Astrocyte (in vitro differentiated cells and primary cell): ENCODE results near the gene CENPB.

Experiments
- CTCF ChIP-seq: IDR thresholded peaks from 2 replicates; pipeline ENCODE4 v1.5.1; 2011; ENCODE audit warnings: low read depth, mild to moderate bottlenecking, inconsistent platforms, low read length, moderate library complexity; ENCODE audit not compliant: insufficient read depth
- EZH2 ChIP-seq: IDR thresholded peaks from 2 replicates; pipeline ENCODE4 v1.6.1; 2012; ENCODE audit warnings: mild to moderate bottlenecking, low read length, inconsistent platforms; ENCODE audit not compliant: insufficient read depth

- TF ChIP-seq CTCF (no peak), EZH2 (no peak)
Observed at GRCh38 chr20:3734111-3734843, 52.3 kb downstream of the CENPB start.
